CD4-positive, alpha-beta T cell treated with Interleukin-1 beta for 1 hour (primary cell): ENCODE results near the gene CBX3.
"Not testable (repeated sequence)": the region's sequence is repeated elsewhere in the genome, so short reads cannot be mapped to it uniquely, and the experiment has no call there.

Source experiments
- DNase-seq, 2 donors: peaks; one replicate each; pipeline ENCODE4 v3.0.0-alpha.2; 2020 to 2022

CBX3 gene

DNA sequence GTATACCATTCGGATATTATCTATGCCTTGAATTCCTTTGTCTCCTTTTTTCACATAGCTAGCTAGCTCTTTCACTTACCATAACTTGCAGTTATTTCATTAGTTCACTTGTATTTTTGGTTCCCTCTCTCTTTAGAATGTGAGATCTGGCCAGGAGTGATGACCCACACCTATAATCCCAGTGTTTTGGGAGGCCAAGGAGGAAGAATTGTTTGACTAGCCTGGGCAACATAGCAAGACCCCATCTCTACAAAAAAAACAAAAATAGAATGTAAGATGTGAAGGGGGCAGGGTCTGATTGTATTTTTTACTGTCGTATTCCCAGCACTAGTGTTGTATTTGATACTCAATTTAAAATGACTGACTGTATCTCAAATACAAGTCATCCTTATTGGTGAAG is 29.9 kb upstream of the CBX3 start:
- no peak for DNase-seq

GRCh38 chr7:26172048-26172447 is 29.5 kb upstream of the CBX3 start:
- DNase-seq = no peak

GRCh38 chr7:26175903-26176302 is 25.6 kb upstream of the CBX3 start:
- DNase-seq = not testable (repeated sequence)

DNA sequence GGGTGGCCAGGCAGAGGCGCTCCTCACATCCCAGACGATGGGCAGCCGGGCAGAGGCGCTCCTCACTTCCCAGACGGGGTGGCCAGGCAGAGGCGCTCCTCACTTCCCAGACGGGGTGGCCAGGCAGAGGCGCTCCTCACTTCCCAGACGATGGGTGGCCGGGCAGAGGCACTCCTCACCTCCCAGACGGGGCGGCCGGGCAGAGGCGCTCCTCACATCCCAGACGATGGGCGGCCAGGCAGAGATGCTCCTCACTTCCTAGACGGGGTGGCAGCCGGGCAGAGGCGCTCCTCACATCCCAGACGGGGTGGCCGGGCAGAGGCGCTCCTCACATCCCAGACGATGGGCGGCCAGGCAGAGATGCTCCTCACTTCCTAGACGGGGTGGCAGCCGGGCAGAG is 24.8 kb upstream of the CBX3 start:
- DNase-seq = not testable (repeated sequence)

DNA sequence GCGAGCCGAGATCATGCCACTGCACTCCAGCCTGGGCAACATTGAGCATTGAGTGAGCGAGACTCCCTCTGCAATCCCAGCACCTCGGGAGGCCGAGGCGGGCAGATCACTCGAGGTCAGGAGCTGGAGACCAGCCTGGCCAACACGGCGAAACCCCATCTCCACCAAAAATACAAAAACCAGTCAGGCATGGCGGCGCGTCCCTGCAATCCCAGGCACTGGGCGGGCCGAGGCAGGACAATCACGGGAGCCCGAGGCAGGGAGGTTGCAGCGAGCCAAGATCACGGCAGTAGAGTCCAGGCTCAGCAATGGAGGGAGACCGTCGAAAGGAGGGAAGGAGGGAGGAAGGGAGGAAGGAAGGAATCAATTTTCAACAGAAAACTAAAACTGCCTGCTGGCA is 24.3 kb upstream of the CBX3 start:
- not testable (repeated sequence) for DNase-seq

DNA sequence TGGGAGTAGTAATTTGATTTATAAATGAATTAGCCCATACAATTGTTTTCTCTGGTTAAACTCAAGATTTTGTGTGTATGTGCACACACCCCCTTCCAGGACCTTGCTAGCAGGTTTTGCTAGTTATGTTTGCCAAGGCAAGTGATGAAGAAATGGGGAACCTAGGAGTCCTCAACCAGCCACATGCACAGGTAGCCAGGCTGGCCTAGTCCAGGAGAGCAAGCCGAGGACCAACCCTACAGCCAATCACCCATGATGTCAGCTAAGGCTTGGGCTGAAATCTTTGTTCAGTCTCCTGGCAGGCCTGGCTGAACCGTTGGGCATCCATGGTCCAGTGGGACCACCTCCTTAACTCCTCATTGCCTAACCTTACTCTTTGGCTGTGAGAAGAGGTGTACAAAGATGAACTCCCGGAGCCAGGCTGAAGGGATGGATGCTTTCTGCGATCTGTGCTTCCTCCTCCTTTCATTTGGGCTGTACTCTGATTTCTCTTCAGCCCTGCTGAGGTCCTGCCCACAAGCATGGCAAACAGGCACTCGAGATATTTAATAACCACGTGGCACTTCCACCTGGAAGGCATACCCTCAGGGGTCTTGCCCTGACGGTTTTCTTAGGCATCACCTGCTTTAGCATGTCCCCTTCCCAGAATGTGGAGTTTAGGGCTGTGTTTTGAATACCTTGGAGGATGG is 23.1 kb upstream of the CBX3 start:
- DNase-seq = peak in 1 of 2 donors; percentile 22

DNA sequence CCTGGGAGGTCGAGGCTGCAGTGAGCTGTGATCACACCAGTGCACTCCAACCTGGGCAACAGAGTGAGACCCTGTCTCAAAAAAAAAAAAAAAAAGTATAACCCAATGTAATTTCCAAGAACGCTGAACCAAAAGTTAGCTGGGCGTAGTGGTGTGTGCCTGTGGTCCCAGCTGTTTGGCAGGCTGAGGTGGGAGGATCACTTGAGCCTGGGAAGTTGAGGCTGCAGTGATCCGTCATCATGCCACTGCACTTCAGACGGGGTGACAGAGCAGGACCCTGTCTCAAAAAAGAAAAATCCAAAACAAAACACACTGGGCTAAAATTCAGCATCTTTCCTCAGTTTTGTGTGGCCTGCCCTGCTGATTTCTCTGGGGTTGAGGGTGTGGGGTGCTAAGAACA is 22.1 kb upstream of the CBX3 start:
- DNase-seq = peak in 1 of 2 donors; percentile 20

DNA sequence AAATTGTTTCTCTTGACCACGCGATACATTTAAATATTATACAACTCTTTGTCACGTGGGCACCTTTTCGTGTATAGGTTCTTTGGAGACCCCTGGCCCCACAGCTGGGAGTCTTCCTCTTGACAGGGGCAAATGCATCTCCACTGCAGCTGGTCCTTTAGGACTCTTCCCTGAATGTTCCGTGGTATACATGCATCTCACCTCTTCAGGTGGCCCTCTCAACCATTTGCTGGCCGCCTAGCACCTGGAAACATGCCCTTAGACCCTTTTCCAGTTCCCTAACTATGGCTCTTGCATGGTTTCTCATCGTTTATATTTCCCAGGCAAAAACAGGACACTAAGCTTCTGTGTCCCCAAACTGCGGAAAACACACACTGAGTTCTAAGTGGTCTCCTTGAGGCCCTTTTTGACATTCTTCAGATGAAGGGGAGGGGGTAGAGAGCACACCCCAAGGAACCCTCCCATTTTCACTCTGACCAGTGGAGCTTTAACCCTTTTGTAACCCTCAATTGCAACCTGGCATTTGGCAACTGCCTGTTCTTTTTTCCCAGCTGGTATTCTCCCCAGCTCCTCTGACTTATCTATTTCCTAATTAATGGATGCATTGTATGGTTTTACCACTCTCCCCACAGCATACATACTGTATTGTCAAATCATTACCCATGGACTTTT is 21.6 kb upstream of the CBX3 start:
- DNase-seq = peak in 1 of 2 donors; percentile 21

DNA sequence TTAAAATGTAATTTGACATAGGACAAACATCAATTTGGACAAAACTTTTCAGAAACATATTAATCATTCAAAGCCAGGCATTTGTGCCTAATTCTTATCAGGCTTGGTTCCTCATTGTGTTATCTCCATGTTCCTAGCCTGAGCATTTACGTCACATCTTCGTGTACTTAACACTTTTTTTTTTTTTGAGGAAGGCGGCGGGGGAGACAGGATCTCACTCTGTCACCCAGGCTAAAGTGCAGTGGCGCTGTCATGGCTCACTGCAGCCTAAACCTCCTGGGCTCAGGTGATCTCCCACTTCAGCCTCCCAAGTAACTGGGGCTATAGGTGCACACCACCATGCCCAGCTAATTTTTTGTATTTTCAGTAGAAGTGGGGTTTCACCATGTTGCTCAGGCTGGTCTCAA is 20.8 kb upstream of the CBX3 start:
- no peak for DNase-seq

GRCh38 chr7:26181474-26182227 is 19.9 kb upstream of the CBX3 start:
- DNase-seq = no peak

DNA sequence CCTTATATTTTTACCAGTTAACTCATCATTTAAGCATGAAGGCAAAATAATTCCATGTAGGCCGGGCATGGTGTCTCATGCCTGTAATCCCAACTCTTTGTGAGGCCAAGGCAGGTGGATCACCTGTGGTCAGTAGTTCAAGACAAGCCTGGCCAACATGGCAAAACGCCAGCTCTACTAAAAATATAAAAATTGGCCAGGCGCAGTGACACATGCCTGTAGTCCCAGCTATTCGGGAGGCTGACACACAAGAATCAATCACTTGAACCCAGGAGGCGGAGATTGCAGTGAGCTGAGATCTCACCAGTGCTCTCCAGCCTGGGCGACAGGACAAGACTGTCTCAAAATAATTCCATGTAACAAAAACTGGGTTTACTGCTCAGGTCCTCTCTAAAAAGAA is 19.3 kb upstream of the CBX3 start:
- peak in 1 of 2 donors; percentile 38 for DNase-seq

DNA sequence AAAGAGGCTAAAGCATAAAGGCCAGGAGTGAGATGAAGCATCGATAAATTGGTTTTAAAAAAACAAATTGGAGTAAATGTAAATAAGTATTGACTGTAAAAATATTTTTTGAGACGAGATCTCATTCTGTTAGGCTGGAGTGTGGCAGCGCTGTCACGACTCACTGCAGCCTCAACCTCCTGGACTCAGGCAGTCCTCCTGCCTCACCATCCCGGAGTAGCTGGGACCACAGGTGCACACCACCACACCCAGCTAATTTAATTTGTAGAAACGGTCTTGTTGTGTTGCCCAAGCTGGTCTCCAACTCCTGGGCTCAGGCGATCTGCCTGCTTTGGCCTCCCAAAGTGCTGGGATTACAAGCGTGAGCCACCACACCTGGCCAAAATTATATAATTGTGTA is 18.8 kb upstream of the CBX3 start:
- peak in 1 of 2 donors; percentile 43 for DNase-seq

DNA sequence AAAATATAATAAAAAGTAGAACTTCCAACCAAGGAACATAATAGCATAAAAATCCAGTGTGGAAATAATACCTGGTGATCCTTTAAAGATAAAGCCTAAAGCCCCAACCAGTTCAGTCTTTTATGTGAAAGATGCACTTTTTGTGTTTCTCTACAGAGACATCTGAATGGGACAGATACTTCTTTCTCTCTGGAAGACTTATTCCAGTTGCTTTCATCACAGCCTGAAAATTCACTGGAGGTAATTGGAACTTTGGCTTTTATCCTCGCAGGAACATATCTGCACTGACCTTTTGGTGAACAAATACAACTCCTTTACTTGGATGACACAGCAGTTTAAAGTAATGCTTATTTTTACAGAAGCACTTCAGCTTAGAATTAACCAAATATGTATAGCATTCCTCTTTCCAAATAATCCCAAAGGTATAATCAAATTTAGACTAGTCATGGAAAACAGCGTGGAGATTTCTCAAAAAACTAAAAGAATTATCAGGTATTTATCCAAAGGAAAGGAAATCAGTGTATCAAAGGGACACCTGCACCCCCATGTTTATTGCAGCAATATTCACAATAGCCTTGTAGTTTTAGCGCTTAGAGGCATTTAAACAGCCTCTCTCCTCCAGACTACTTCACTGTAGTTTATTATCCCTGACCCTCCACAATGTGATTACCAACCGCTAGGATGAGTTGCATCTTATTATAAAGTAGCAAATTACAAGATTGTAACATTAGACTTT is 17.8 kb upstream of the CBX3 start:
- peak in 1 of 2 donors; percentile 39 for DNase-seq

DNA sequence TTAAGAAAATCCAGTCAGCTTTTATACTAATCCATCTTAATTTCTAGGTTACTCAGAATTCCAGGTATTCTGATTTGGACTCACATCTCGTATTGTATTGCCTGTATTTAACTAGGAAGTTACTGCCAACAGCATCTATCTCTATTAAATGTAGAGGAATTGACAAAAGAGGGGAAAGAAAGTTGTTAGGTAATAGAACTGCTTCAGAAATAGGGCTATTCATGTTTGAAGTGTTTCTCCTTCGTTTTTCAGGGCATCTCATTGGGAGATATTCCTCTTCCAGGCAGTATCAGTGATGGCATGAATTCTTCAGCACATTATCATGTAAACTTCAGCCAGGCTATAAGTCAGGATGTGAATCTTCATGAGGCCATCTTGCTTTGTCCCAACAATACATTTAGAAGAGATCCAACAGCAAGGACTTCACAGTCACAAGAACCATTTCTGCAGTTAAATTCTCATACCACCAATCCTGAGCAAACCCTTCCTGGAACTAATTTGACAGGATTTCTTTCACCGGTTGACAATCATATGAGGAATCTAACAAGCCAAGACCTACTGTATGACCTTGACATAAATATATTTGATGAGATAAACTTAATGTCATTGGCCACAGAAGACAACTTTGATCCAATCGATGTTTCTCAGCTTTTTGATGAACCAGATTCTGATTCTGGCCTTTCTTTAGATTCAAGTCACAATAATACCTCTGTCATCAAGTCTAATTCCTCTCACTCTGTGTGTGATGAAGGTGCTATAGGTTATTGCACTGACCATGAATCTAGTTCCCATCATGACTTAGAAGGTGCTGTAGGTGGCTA is 17.1 kb upstream of the CBX3 start:
- DNase-seq = peak in 1 of 2 donors; percentile 50

DNA sequence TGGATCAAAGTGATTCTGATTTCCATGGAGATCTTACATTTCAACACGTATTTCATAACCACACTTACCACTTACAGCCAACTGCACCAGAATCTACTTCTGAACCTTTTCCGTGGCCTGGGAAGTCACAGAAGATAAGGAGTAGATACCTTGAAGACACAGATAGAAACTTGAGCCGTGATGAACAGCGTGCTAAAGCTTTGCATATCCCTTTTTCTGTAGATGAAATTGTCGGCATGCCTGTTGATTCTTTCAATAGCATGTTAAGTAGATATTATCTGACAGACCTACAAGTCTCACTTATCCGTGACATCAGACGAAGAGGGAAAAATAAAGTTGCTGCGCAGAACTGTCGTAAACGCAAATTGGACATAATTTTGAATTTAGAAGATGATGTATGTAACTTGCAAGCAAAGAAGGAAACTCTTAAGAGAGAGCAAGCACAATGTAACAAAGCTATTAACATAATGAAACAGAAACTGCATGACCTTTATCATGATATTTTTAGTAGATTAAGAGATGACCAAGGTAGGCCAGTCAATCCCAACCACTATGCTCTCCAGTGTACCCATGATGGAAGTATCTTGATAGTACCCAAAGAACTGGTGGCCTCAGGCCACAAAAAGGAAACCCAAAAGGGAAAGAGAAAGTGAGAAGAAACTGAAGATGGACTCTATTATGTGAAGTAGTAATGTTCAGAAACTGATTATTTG is 16.3 kb upstream of the CBX3 start:
- peak in 1 of 2 donors; percentile 58 for DNase-seq

- no peak for DNase-seq
Measured at GRCh38 chr7:26185844-26186180, 15.7 kb upstream of the CBX3 start.

GRCh38 chr7:26186364-26187311 is 14.9 kb upstream of the CBX3 start:
- peak in 1 of 2 donors; percentile 36 for DNase-seq

- peak in 1 of 2 donors; percentile 58 for DNase-seq
Measured at GRCh38 chr7:26187380-26188205, 14.0 kb upstream of the CBX3 start.

- peak in 1 of 2 donors; percentile 48 for DNase-seq
Measured at GRCh38 chr7:26188206-26188956, 13.2 kb upstream of the CBX3 start.
